ENCODE data around the gene ADAMTS12.

DNA sequence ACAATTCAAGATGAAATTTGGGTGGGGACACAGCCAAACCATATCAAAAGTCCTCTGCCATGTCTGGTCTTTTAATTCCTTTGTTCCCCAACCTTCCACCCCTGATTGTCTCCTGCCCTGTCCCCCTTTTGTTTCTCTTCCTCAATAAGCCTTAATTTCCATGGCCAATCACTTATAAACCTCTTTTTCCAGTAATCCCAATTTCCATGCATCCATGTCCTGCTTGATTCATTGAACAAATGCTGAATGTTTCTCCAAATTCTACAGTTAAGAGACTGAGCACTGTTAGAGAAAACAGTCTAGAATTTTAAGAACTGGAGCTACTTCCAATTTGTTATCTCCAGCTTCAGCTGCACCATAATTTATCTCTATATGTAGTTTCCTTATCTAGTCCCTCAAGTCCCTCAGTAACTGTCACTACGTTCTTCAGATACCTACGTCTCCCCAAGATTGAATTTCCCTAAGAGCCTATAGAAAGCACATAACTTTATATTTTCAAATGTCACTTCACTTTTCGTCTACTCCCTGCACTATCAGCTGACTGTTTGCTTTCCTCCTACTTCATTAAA lies 416.8 kb downstream of the ADAMTS12 start:
- TF ChIP-seq CTCF (IDR thresholded peaks at IDR 0.05) (no peak), POLR2A (IDR thresholded peaks at IDR 0.05) (no peak)

Measured in lower leg skin (tissue), 3 donors.